ENCODE measurements around the gene SPOCK1. TPM values are rescaled to one million over a fixed set of nuclear protein-coding genes. Genes with fewer than 3 reads are reported as not detected.

Gene SPOCK1
- total RNA-seq, 1 experiment from 2014 or later: 23.9 TPM

DNA sequence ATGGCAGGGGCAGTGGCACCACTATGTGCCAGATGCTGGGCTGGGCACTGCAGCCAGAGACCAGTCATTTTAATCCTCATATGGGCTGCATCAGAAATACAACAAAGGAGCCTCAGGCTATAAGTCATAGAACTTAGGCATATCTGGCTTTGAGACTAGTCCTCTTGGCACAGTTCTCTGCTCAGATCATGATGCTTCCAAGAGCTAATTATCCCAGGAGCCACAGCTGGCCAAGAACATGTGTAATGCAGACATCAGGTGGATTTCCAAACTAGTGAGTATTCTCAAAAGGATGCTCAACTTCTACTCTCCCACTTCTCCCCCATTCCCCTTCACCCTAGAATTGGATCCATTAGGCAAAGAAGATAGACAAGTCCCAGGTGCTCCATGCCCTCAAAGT, 571.6 kb downstream of the SPOCK1 start:
- DNase-seq: no peak
- BruUV-seq (replicated peaks): no TSS peak
- H2AFZ ChIP-seq: no peak overlapping the region
- no peaks in the 10 kb centered on the region for H3K36me3 ChIP-seq (ENCODE audit: low read depth)
- H3F3A ChIP-seq (ENCODE audit: insufficient read depth, low read depth): no peaks in the 10 kb centered on the region
- H3K27me3 ChIP-seq (ENCODE audit: insufficient read depth, low read depth): no peaks in the 10 kb centered on the region
- intact Hi-C loops (cut with micrococcal nuclease; ENCODE audit: unreplicated experiment): no loop called here
- no peaks in the 10 kb centered on the region for H4K20me1 ChIP-seq (ENCODE audit: insufficient read depth)
- ChIA-PET CTCF (no interaction called here), POLR2A (ENCODE audit: unreplicated experiment) (interaction anchor here (0.6 kb wide), 2 partner anchors 57 to 933 kb away, joined by 3 to 11 read pairs; no protein-coding TSS in a partner anchor)
- H3K4me1 ChIP-seq (replicated peaks; ENCODE audit: insufficient read depth): no peaks in the 10 kb centered on the region
- TF ChIP-seq, protein P1, sequence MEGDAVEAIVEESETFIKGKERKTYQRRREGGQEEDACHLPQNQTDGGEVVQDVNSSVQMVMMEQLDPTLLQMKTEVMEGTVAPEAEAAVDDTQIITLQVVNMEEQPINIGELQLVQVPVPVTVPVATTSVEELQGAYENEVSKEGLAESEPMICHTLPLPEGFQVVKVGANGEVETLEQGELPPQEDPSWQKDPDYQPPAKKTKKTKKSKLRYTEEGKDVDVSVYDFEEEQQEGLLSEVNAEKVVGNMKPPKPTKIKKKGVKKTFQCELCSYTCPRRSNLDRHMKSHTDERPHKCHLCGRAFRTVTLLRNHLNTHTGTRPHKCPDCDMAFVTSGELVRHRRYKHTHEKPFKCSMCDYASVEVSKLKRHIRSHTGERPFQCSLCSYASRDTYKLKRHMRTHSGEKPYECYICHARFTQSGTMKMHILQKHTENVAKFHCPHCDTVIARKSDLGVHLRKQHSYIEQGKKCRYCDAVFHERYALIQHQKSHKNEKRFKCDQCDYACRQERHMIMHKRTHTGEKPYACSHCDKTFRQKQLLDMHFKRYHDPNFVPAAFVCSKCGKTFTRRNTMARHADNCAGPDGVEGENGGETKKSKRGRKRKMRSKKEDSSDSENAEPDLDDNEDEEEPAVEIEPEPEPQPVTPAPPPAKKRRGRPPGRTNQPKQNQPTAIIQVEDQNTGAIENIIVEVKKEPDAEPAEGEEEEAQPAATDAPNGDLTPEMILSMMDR (conservative IDR thresholded peaks at IDR 0.05): no peak
- TF ChIP-seq EZH2 (IDR thresholded peaks at IDR 0.05; ENCODE audit: low read depth): no peak
- no peaks in the 10 kb centered on the region for H3K9me2 ChIP-seq (ENCODE audit: insufficient read depth)
- no peaks in the 10 kb centered on the region for H3K9me3 ChIP-seq (ENCODE audit: insufficient read depth, low read depth)
- no peaks in the 10 kb centered on the region for H3K79me2 ChIP-seq (ENCODE audit: low read depth)
- H3K27ac ChIP-seq: no peak overlapping the region
- H3K4me3 ChIP-seq: no peak overlapping the region
- H3K4me2 ChIP-seq: no peak overlapping the region

DNA sequence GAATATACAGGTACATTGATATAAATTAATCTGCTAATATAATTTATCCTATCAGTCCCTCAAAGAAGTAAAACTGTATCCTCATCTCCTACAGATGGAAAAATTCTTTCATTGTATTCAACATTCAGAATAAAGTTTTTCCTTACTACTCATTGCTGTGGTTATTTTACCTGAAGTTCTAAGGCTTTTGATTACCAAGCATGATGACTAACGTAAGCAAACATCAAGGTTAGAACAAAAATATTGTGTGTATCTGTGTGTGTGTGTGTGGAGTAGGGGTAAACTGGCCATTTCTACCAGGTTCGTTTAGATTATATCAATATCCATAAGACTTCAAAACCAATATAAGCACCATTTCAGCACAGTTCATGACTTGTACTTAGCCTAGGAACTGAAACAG, 573.1 kb downstream of the SPOCK1 start:
- H3K27me3 ChIP-seq (ENCODE audit: insufficient read depth, low read depth): no peaks in the 10 kb centered on the region
- intact Hi-C loops (cut with micrococcal nuclease; ENCODE audit: unreplicated experiment): no loop called here
- no peak for TF ChIP-seq EZH2 (IDR thresholded peaks at IDR 0.05; ENCODE audit: low read depth)
- TF ChIP-seq, protein P1 (conservative IDR thresholded peaks at IDR 0.05): no peak
- no peaks in the 10 kb centered on the region for H3K9me3 ChIP-seq (ENCODE audit: insufficient read depth, low read depth)
- H4K20me1 ChIP-seq (ENCODE audit: insufficient read depth): no peaks in the 10 kb centered on the region
- H3K4me1 ChIP-seq (replicated peaks; ENCODE audit: insufficient read depth): no peaks in the 10 kb centered on the region
- no TSS peak for BruUV-seq (replicated peaks)
- no peak overlapping the region for H3K27ac ChIP-seq
- H3K9me2 ChIP-seq (ENCODE audit: insufficient read depth): no peaks in the 10 kb centered on the region
- no peaks in the 10 kb centered on the region for H3K79me2 ChIP-seq (ENCODE audit: low read depth)
- DNase-seq: no peak
- no peak overlapping the region for H3K4me3 ChIP-seq
- no peak overlapping the region for H3K4me2 ChIP-seq
- H3K36me3 ChIP-seq (ENCODE audit: low read depth): no peaks in the 10 kb centered on the region
- ChIA-PET POLR2A (ENCODE audit: unreplicated experiment) (no interaction called here), CTCF (no interaction called here)
- no peaks in the 10 kb centered on the region for H3F3A ChIP-seq (ENCODE audit: insufficient read depth, low read depth)
- peak overlapping the region; percentile 43; the same call in 1 of the 2 replicates for H2AFZ ChIP-seq

Other genes with a start within 250 kb of the SPOCK1 start
- gene KLHL3, start 236.8 kb upstream of the SPOCK1 start, total RNA-seq (2021): 13.6 and 15.2 TPM in 2 replicates

All from PC-9 (cell line).